GM21390 (cell line): ENCODE data around the gene TRIM38.
A peak's percentile ranks its signal among the peaks of the same experiment; 100 is the strongest.
"Not testable (repeated sequence)": the region's sequence is repeated elsewhere in the genome, so short reads cannot be mapped to it uniquely, and the experiment has no call there.

Experiments
- ATAC-seq: cut with Tn5 transposase; IDR thresholded peaks from one replicate; pipeline ENCODE4 v1.9.1; 2021; ENCODE audit not compliant: unreplicated experiment

TRIM38 gene

DNA sequence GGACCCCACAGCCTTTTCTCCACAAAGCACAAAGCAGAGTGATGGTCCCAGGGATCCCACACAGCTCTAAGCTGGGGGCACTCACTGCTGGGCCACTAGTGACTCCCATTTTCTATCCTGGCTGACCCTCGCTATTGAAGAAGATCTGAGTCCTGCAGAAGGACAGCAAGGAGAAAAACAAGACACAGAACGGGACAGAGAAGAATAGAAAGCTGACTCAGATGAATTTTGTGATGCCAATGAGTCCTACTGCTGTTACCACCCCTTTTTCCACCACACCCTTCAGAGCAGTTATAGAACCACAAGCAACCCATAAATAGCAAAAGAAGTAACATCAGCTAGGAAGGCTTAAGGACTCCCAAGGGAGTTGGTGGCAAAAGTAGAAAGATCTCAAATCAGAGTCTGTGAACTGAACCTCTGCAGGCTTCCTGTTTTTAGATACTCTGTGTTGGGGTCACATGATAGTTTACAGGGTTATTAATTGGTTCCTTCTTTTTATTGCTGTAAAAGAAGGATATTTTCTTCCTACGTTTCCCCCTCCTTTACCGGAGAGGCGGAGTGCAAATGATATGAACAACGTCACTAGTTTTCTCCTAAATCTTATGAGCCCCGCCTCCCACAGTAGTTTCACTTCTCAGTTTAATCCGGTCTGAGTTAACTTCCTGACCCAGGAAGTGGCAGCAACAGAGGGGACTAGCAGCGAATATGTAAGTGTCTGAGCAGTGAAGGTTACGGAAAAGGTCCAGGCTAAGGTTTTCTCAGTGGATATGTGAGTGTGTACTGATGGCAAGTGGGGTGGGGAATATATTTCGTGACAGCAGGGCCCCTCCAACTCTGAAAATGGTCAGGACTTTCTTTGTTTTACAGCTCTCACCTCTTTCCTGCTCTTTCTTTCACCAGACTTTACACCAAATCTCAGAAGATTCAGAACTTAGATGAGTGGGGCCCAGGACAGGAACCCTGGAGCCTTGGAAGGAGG is at the start of gene TRIM38:
TSS of gene TRIM38 (plus strand) at position 654 of the 979 bp plus-strand sequence. CDS start 3,721 bp downstream, outside the sequence.
- ATAC-seq = peak; percentile 84

DNA sequence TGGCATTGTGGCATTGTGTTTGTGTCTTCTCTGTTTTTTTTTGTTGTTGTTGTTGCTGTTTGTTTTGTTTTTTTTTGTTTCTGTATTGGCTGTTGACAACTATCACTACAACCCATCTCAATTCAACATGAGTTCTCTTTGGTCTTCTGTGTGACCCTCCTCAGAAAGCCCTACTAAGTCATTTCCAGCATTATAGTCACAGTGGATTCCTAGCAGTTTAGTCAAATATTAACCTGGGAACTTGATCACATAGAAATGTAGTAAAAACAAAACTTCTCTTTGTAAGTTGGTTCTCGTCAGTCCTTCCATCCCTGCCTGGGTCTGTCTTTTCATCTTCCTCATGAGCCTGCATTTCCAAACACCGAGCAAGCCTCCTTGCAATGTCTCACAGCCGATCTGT is 48.9 kb upstream of the TRIM38 start:
- no peak for ATAC-seq

DNA sequence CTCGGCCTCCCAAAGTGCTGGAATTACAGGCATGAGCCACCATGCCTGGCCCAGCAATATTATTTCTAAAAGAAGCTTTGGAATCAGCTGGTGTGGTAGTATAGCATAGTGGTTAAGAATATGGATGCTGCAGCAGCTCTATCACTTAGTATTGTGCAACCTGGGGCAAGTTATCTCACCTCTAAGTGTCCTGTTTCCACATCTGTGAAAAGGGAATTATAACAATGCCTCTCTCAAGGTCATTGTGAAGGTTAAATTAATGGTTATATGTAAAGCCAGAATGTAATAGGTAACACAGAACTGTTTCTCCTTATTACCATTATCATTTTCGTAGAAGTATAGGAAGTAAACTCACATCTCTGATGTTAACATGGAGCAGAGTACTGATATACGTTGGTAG is 46.3 kb upstream of the TRIM38 start:
- no peak for ATAC-seq

- no peak for ATAC-seq
These were observed 45.7 kb upstream of the TRIM38 start for GRCh38 chr6:25916789-25917490.

DNA sequence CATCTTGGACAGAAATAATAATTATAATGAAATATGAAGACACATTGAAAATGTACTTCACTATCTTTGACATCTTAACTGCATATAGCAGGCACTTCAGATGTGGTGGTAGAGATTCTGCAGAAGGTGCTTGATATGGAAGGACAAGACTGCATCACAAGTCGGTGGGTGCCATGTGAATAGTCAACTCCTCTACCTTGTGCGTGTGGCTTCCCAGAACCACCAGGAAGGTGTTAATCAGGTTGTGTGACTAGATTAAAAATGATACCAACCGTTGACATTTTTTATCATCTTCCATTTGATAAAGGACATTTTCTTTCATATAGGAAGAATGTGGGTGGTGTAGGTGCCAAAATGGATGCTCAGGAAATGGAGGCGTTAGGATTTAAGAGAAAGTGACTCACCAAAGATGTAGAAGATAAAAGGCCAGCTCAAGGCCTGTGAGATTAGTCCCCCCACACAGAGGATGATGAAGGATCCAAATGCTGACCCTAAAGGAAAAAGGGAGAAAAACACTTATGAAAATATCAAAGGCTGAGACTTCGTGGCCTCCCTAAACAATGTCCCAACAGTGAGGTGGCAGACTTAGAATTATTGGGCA is 44.4 kb upstream of the TRIM38 start:
- no peak for ATAC-seq

GRCh38 chr6:25919657-25920056 is 42.9 kb upstream of the TRIM38 start:
- ATAC-seq = no peak

GRCh38 chr6:25921525-25922203 is 40.9 kb upstream of the TRIM38 start:
- ATAC-seq = no peak

GRCh38 chr6:25922301-25922700 is 40.3 kb upstream of the TRIM38 start:
- no peak for ATAC-seq

DNA sequence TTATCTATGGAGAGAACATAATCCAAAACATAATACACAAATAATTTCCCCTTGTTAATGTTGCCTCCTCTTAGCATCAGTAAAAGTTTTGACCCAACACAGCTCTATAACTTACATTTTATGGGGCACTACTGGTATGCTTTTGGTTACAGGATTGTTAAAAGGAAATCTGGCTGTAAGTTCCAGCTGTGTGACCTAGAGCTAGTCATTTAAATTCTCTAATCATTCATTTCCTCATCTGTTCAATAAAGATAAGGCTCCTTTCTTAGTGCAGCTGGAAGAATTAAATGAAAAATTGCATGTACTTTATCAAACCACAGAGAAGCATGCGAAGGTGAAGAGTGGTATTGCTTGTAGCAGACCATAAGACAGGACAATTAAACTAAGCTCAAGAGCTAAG is 36.7 kb upstream of the TRIM38 start:
- no peak for ATAC-seq

- ATAC-seq = no peak
These were observed 35.4 kb upstream of the TRIM38 start for GRCh38 chr6:25927178-25927577.

GRCh38 chr6:25927756-25928216 is 34.8 kb upstream of the TRIM38 start:
- ATAC-seq = no peak

DNA sequence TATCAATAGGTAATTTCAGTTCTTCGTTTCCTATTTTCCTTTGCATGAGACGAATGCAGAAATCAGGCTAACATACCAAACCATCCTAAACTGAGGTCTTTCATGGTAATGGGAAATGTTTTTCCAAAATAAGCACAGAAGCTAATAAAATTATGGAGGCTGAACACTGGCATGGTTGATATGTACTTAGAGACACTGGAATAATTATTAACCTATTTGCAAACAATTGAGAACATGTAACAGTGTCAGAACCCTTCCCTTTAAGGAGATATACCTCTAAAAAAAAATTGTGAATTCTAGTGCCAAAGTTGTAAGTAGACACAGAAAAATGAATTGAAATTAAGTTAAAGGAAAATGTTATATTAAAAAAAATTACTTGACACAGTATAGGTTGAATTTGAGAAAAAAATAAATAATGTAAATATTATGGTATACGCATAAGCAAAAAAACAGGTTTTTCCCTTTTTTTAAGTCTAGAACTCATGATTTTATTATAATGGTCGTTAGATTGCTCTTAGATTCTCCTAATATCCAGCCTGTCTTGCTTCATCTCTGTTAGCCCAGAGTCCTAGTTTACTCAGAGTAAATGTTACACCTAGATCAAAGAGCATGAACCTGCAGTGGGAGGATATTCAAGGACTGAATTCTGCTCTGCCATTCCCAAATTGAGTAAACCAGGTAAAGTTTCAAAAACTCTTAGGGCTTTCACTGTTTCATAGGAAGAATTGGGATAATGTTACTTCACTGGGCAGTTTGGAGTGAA is 33.9 kb upstream of the TRIM38 start:
- ATAC-seq = no peak

GRCh38 chr6:25929785-25930184 is 32.8 kb upstream of the TRIM38 start:
- not testable (repeated sequence) for ATAC-seq

DNA sequence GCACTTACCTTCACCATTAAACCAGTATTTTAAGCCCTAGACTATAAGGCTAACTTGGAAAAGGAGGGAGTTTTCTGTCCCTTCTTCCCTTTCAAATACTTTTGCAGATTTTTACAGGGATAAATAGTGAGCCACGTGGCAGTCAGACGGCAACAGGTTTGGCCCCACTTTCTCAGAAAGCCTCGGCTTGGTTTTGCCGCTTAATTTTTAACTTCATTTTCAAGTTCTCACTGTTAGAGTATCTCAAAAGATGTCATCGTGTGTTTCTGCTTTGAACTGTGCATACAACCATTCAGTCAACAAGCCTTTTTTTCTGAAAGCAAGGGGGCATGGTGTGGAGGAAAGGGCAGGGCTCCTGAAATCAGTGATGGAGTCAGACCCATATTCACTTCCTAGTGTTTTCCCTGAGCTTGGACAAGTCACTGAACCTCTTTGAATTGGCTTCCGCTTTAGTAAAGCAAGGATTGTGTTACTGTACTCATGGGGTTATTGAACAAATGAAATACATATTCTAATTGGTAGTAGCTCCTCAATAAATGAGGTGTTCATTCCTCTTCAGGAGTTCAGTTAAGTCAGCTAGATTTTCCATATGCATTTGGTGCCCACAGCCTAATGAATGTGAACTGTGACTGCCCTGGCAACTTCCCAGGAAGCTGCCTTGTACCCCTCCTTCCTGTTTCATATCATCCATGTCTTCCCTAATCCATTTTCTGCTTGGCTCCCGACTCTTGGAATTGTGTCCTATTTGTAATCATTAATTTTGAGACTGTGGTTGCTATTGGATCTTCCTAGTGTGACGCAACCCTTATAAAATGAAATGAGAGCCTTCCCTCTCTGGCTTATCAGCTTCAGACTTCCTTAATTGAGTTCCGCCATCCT is 31.8 kb upstream of the TRIM38 start, which contains the start of gene SLC17A2:
TSS of gene SLC17A2 (minus strand) at position 160 of the 879 bp plus-strand sequence. CDS start 4,895 bp downstream, outside the sequence.
- no peak for ATAC-seq

- no peak for ATAC-seq
These were observed 31.2 kb upstream of the TRIM38 start for GRCh38 chr6:25931411-25931709.

- no peak for ATAC-seq
These were observed 28.4 kb upstream of the TRIM38 start for GRCh38 chr6:25934156-25934555.

GRCh38 chr6:25934735-25935313 is 27.8 kb upstream of the TRIM38 start:
- no peak for ATAC-seq

DNA sequence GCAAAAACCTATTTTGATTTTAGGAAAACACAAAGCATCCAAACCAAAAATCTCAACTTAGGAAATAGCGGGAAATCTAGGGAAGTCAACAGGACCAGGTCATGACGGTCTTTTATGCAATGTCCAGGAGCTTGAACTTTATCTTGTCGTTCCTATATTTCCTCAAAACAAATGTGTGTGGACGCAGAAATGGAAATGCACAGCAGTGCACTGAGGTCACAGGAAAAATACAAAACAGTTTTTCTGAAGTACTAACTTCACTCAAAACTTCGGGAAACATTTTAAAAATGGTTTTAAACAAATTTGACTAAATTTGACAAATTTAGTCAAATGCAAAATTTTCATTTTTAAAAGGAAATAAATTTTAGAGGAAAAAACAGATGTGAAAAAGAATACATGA is 26.6 kb upstream of the TRIM38 start:
- ATAC-seq = no peak

DNA sequence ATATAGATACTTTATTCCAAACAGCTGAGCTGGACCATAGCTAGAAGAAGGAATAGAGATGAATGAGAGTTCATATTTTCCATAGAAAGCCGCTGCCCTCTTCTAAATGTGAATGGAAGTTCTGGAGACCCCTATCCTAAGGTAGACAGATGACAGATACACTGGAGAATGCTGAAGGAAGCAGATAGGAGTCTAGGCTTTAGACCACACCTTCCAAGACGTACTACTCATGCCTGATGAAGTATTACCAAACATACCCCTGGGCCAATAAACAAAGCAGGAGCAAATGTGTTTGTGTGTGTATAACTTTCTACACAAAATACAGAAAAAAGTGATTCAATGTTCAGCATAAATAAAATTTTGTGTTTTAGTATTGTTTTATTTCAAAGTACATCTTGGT is 23.0 kb upstream of the TRIM38 start:
- no peak for ATAC-seq
